K562 (cell line): ENCODE measurements around the gene CDCA7. TPM values are rescaled to one million over a fixed set of nuclear protein-coding genes. Genes with fewer than 3 reads are reported as not detected.
A peak's percentile ranks its signal among the peaks of the same experiment; 100 is the strongest.

Source experiments
- BDP1 ChIP-seq: IDR thresholded peaks from 3 replicates; pipeline ENCODE4 v1.6.1; 2011; ENCODE audit not compliant: insufficient read length, insufficient read depth
- CEBPG ChIP-seq, 3 experiments: fragments of 200-800 bp in 1 of 3; sonication (Bioruptor generic) in 1 of 3; sonication (generic) in 1 of 3; formaldehyde crosslinking in 1 of 3; IDR thresholded peaks in 2 of 3; conservative IDR thresholded peaks in 1 of 3; 2 replicates each; pipeline versions ENCODE4 v1.6.1 to v1.8.0; 2016 to 2022; ENCODE audit warnings: missing compliant biosample characterization in 2 of 3, missing genetic modification characterization in 2 of 3, mild to moderate bottlenecking in 1 of 3, missing genetic modification reagents in 1 of 3
- CGGBP1 ChIP-seq: fragments of 250-450 bp; sonication (Bioruptor Pico); IDR thresholded peaks from 2 replicates; pipeline ENCODE4 v1.9.0; 2021; ENCODE audit warnings: mild to moderate bottlenecking
- CHD1 ChIP-seq: fragments of 200-600 bp; sonication (generic); IDR thresholded peaks from one replicate; pipeline ENCODE4 v1.6.1; 2012; ENCODE audit warnings: mild to moderate bottlenecking, moderate library complexity, low read length, inconsistent platforms
- CREB3L1 ChIP-seq: fragments of 450-650 bp; IDR thresholded peaks from 2 replicates; pipeline ENCODE4 v1.6.1; 2014; ENCODE audit warnings: low read depth, mild to moderate bottlenecking, moderate library complexity, borderline replicate concordance
- E2F3 ChIP-seq: fragments of 250-450 bp; sonication (Bioruptor Pico); IDR thresholded peaks from 2 replicates; pipeline ENCODE4 v1.4.0; 2020; ENCODE audit warnings: mild to moderate bottlenecking
- E2F6 ChIP-seq, 2 experiments: IDR thresholded peaks; 2 replicates each; pipeline ENCODE4 v1.6.1; 2011; ENCODE audit warnings: borderline replicate concordance in 1 of 2, control low read depth in 1 of 2, low read depth in 1 of 2, low read length in 1 of 2, mild to moderate bottlenecking in 1 of 2, mixed read lengths in 1 of 2, moderate library complexity in 1 of 2; ENCODE audit not compliant: insufficient read depth in 1 of 2, insufficient read length in 1 of 2, poor library complexity in 1 of 2, severe bottlenecking in 1 of 2; ENCODE audit errors: extremely low read depth in 1 of 2
- FOXP1 ChIP-seq: sonication (generic); formaldehyde crosslinking; IDR thresholded peaks from 2 replicates; pipeline ENCODE4 v1.8.0; 2022; ENCODE audit warnings: mild to moderate bottlenecking, missing genetic modification reagents
- HMG20A ChIP-seq: fragments of 450-650 bp; formaldehyde crosslinking; conservative IDR thresholded peaks from 2 replicates; pipeline ENCODE4 v1.4.0; 2020; ENCODE audit warnings: mild to moderate bottlenecking, mixed read lengths
- HMG20B ChIP-seq: fragments of 250-450 bp; sonication (Bioruptor Pico); IDR thresholded peaks from 2 replicates; pipeline ENCODE4 v1.5.0; 2021; ENCODE audit warnings: mild to moderate bottlenecking
- L3MBTL2 ChIP-seq: fragments of 450-650 bp; IDR thresholded peaks from 2 replicates; pipeline ENCODE4 v1.6.1; 2016; ENCODE audit warnings: mild to moderate bottlenecking, moderate library complexity
- PCBP1 ChIP-seq: fragments of 200-400 bp; formaldehyde crosslinking; IDR thresholded peaks from 2 replicates; pipeline ENCODE4 v1.6.1; 2018; ENCODE audit warnings: mild to moderate bottlenecking, low read depth, low read length; ENCODE audit not compliant: poor library complexity, severe bottlenecking
- SAP30 ChIP-seq: fragments of 200-600 bp; sonication (generic); IDR thresholded peaks from 2 replicates; pipeline ENCODE4 v1.6.1; 2012; ENCODE audit warnings: borderline replicate concordance, low read depth, mild to moderate bottlenecking, moderate library complexity, low read length, control low read depth, inconsistent platforms; ENCODE audit not compliant: insufficient read depth, poor library complexity, severe bottlenecking
- SIX5 ChIP-seq, 2 experiments: IDR thresholded peaks; 2 replicates each; pipeline ENCODE4 v1.6.1; 2011; ENCODE audit warnings: low read length in 2 of 2, borderline replicate concordance in 1 of 2, low read depth in 1 of 2, mild to moderate bottlenecking in 1 of 2, moderate library complexity in 1 of 2; ENCODE audit not compliant: insufficient read depth in 1 of 2
- SMARCB1 ChIP-seq: IDR thresholded peaks from 2 replicates; pipeline ENCODE4 v1.6.1; 2011; ENCODE audit warnings: improper control_type of control experiment, low read depth; ENCODE audit not compliant: insufficient read length
- SP2 ChIP-seq: IDR thresholded peaks from 2 replicates; pipeline ENCODE4 v1.6.1; 2011; ENCODE audit warnings: mild to moderate bottlenecking, low read depth, low read length, moderate library complexity; ENCODE audit not compliant: poor library complexity, severe bottlenecking; ENCODE audit errors: extremely low read depth
- SRF ChIP-seq, 2 experiments: fragments of 250-450, 450-650 bp in 1 of 2; sonication (Bioruptor Pico) in 1 of 2; sonication (generic) in 1 of 2; formaldehyde crosslinking; IDR thresholded peaks; 2 replicates each; pipeline versions ENCODE4 v1.5.0 to v1.5.1; 2020 to 2022; ENCODE audit warnings: mild to moderate bottlenecking in 1 of 2, missing genetic modification reagents in 1 of 2
- USF1 ChIP-seq: sonication (generic); formaldehyde crosslinking; IDR thresholded peaks from 2 replicates; pipeline ENCODE4 v1.9.0; 2022; ENCODE audit warnings: mild to moderate bottlenecking, missing genetic modification reagents
- ZNF280A ChIP-seq: fragments of 450-650 bp; IDR thresholded peaks from 2 replicates; pipeline ENCODE4 v1.6.1; 2018; ENCODE audit warnings: mild to moderate bottlenecking, low read depth; ENCODE audit not compliant: partially characterized antibody
- ZNF764 ChIP-seq: fragments of 250-450 bp; sonication (Bioruptor Pico); IDR thresholded peaks from 2 replicates; pipeline ENCODE4 v1.4.0; 2020; ENCODE audit warnings: low read depth, mild to moderate bottlenecking, moderate library complexity
- polyA plus RNA-seq, 8 experiments: library from polyadenylated mRNA; depleted of rRNA in 4 of 8; stranded (reverse) in 5 of 8; unstranded in 3 of 8; fragments of >200 nt; fragmentation: Nextera tagmentation in 2 of 8; fragmentation: Illumina TruSeq in 1 of 8; extraction: Ambion mirVana in 2 of 8; extraction: Trizol in 1 of 8; gene quantifications; 2 replicates each; pipeline versions ENCODE4 v1.2.1 to v1.2.3, GENCODE V29; 2011 to 2014; ENCODE audit warnings: inconsistent platforms in 1 of 8, missing spikeins in 1 of 8
- total RNA-seq, 7 experiments: library from RNA; depleted of rRNA in 6 of 7; stranded (reverse); fragments of >200 nt in 6 of 7; fragmentation: Illumina TruSeq in 2 of 7; extraction: Trizol in 2 of 7; gene quantifications; 2 replicates each; pipeline versions ENCODE4 v1.2.1 to v1.2.3, GENCODE V29; 2011 to 2021; ENCODE audit warnings: low replicate concordance in 1 of 7

Gene CDCA7
- total and polyA plus RNA-seq, 9 of the 15 experiments (the other 6 are each of a cell fraction or from before 2014, with no cell fraction given): 28.5 to 122 (median 51.0) TPM

GRCh38 chr2:173354582-173355131 lies at the start of gene CDCA7 (continued):
- TF ChIP-seq SAP30 (no peak), ZNF280A (no peak), HMG20B (CRISPR knock-in tag) (no peak), CREB3L1 (peak; percentile 48; the same call in 1 of the 2 replicates), FOXP1 (CRISPR knock-in tag) (peak; percentile 88), SIX5 (IDR thresholded peaks at IDR 0.05; ENCODE audit: borderline replicate concordance in 1 of 2, insufficient read depth in 1 of 2, low read depth in 1 of 2, low read length in 2 of 2) (no peak), SRF (CRISPR knock-in tag; IDR thresholded peaks at IDR 0.05) (peak in 1 of 2 experiments; percentile 56; a peak in 1 of 4 replicates), BDP1 (no peak), HMG20A (CRISPR knock-in tag) (no peak), CHD1 (no peak), SP2 (no peak), E2F6 (IDR thresholded peaks at IDR 0.05; ENCODE audit: borderline replicate concordance in 1 of 2, extremely low read depth in 1 of 2, insufficient read depth in 1 of 2, insufficient read length in 1 of 2, low read depth in 1 of 2, low read length in 1 of 2, poor library complexity in 1 of 2, severe bottlenecking in 1 of 2) (peak; percentile 97 to 99), USF1 (CRISPR knock-in tag) (no peak), ZNF764 (CRISPR knock-in tag) (no peak), L3MBTL2 (peak; percentile 94), CEBPG (CRISPR knock-in tag; IDR thresholded peaks at IDR 0.05) (no peak), CEBPG (tag; conservative IDR thresholded peaks at IDR 0.05 in 1 of 2, IDR thresholded peaks at IDR 0.05 in 1 of 2) (0 out of 4 replicates have a peak, but pooled peaks of 1 of the 2 experiments have one; percentile 8), SMARCB1 (no peak), E2F3 (CRISPR knock-in tag) (peak; percentile 100), PCBP1 (peak; percentile 76), CGGBP1 (0 out of 2 replicates have a peak, but pooled peaks have one; percentile 44)
